Left renal cortex interstitium (tissue), 4 donors: ENCODE measurements around the gene DCLK3. TPM values are rescaled to one million over a fixed set of nuclear protein-coding genes. Genes with fewer than 3 reads are reported as not detected.

ENCODE experiments used
- DNase-seq, 4 donors: peaks; one replicate each; pipeline ENCODE4 v3.0.0-alpha.2; 2013; ENCODE audit warnings: low read depth in 4 of 4, low spot score in 2 of 4, missing footprints in 1 of 4
- polyA plus RNA-seq, 4 donors: library from polyadenylated mRNA; unstranded; fragments of 120-200 nt; gene quantifications; one replicate each; pipeline ENCODE4 v1.2.1, GENCODE V29; 2013; ENCODE audit not compliant: insufficient read length in 4 of 4

Gene DCLK3
- polyA plus RNA-seq, 4 donors = 0.79 to 1.3 (median 0.95) TPM

DNA sequence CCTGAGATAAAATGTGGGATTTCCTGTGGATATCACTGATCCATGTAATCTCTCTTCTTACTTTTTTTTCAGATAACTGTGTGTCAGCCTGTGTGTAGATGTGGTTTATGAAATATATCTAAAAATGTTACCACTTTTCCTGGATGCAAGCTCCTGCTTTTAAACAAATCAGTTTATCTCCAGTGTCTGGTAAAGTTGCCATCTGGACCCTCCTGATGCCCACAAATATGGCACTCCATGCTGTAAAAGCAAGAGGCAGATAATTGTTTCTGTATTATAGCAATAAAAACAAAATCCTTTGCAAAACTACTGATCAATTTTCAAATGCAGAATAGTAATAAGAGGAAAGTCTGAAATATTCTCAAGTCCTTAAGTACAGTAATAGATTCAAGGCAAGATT, 7.6 kb upstream of the DCLK3 start:
- DNase-seq = no peak

DNA sequence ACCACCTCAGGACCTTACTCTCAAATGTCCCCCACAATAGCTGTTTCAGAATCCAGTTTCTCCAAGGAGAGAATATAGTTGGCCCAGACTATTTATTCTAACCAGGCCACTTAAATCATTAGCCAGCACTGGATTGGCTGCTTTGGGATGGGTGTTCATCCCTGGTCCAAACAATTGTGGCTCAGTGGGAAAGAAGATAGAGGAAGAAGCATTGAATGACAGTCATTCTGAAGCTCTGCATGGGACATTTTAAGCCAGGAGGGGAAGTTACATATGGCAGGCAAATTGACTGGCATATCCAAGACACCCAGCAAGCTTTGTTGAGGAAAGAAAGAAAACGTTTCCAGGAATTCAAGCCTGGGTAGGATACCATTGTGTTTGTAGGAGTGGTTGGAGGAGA, 5.6 kb upstream of the DCLK3 start:
- DNase-seq = no peak

DNA sequence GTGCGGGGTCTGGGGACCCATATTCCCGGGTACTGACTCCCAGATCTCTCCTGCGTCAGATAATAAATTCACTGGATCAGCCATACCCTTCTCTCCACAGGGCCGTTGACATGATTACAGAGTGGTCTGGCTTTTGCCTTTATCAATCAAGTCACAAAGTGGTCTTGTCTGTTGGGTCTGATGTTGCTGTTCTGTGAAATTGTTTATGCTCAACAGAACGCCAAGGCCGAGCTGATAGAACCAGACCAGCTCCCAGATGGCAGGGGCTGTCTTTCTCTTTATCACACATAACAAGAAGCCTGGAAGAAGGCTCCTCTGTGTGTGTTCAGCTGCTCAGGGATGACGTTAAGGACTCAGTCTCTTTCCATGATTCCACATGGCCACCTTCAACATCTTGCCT, 751 bp upstream of the DCLK3 start:
- no peak for DNase-seq

DNA sequence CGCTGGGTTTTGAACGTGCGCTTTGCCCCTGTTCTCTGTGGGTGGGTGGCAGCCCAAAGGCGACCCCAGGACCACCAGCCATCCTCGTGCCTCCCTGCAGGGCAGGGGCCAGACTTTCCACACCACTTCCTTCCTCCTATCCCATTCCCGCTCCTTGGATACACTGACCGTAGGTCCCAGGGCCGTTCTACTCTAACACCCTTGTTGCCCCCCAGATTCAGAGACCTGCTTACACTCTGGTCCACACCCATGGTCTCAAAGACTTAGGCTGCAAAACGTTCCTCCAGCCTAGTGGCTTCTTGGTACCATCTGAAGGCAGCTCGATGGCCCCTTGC, 318 bp upstream of the DCLK3 start:
- DNase-seq = no peak

DNA sequence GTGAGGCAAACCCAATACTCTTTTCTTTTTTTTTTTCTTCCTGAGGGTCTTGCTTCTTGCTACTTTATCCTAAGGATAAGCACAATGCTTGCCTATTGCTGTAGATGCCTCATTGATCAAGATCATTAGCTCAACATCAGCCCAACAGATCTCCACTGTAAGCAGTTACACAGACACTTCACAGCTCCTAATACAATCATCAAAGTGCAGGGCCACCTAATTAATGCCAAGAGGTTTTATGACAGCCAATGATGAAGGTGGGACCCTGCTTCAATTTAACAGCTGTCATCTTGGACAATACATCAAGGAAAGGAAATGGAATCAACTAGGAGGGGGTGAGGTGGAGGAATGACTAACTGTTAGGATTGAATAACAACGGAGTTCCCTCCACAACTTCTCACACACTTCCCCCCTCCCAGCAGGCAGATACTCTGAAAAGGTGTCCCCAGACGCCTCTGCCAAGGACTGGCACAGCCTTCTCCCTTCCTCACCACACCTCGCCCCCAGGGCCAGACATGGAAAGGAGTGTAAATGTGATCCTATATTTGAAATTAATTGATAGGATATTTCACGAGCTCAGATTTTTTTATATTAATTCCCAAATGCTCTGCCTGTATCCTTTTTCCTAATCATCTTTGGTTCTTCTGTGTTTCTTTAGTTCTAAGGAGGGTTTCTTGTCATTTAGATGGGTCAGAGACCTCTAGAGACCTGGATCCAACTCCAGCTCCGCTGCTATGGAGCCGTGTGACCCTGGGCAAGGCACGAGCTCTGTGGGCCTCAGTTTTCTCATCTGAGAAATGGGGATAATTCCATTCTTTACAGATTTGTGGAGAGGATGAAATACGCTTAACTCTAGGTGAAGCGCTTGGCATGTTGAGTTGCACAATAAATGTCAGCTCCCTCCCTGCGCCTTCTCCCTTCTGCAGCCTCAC, 1.2 kb downstream of the DCLK3 start:
- no peak for DNase-seq

DNA sequence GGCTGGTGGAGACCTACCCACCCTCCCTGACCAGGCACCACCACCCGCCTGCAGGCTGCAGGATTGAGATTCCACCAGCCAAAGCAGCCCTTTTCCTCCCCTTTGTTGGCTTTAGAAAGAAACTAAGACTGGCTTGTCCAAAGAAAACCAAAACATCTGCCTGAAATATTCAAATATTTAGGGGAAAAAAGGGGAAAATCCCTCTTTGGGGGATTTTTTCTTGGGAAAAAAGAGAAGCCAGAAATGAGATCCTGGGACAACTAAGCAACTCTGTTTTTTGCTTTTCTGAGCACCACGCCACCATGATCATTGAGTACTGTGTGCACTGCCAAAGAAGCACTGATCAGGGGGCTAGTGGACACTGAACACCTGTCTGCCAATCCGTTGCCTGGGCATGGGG, 2.6 kb downstream of the DCLK3 start:
- no peak for DNase-seq

DNA sequence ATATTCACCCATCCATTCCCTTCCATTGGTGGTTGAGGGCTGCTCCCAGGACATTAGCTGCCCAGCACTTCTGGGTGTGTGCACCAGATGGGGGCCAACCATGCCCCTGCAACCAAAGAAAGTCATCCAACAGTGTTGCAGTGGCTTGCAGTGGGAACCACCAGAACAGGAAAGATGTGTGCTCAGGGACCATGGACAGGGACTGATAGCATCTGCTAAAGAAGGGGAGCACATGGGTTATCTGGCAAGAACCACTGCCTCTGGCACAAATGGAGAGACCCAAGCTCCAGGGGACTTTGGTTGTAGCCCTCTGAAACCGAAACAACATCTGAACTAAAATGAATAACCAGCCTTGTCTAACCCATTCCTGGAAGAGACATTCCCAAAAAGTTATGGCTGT, 8.1 kb downstream of the DCLK3 start:
- DNase-seq = no peak

DNA sequence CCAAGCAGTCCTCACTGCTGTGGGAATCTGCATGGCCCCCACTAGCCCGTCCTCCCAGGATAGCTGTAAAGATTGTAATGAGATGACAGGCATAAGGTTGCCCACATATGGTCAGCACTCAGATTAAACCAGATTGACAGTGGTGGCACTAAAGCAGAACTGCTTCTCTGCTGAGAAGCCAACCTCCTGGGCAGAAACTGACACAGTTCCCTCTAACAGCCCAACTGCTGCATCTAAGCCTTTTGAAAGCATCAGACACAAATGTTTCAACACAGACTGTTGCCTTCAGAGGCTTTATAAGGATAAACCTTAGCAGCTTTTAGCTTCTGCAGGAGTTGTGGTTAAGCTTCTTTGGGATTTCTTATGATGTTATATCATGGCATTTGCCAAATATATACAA, 13.0 kb downstream of the DCLK3 start:
- no peak for DNase-seq

DNA sequence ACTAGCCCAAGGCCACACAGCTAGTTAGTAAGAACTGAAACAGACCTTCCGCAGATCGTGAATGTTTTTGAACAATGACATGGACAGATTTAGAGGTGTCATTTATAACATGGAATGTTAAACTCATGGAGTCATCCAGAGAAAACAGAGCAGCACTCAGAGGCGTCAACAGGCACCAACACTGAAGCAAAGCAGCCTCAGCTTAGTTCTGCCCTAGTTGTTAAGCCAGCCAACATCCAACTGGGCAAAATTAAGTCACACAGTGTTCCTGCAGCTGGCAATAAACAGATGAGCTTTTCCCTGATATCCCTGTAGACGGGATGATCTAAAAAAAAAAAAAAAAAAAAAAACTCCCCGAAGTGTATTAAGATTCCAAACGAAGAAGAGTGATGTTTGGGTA, 13.6 kb downstream of the DCLK3 start:
- no peak for DNase-seq

DNA sequence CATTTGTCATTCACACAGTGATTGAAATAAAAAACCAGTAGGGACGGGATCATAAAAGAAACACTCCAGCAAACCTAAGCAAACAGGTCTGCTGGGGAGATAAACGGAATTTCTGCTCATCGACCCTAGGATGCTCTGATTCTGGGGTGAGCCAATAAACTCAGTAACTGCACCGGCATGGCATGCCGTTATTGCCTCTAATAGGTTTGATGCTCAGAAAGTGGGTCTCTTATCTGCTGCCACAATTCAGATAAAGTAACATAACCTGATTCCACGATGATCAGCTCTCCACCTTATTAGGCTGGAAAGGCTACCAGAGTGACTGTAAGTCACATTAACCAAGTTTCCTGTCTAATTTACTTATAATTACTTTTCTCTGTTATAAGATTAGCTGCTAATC, 19.6 kb downstream of the DCLK3 start:
- DNase-seq = no peak

DNA sequence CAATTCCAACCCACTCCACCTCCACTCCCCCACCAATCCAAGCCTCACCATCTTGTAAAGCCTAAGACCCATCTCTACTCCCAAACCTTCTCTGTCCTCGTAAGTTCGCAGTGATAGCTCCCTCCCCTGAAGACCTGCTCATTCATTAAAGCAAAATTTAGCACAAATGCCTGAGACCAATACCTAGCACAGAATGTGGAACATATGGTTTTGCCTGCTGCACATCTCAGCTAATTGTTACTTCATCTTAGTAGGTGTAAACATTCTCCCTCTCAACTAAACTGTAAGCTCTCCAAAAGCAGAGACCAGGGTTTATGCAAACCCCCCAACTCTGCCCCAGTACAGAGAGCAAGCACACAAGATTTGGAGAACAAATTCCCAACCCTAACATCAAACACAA, 20.5 kb downstream of the DCLK3 start:
- no peak for DNase-seq

DNA sequence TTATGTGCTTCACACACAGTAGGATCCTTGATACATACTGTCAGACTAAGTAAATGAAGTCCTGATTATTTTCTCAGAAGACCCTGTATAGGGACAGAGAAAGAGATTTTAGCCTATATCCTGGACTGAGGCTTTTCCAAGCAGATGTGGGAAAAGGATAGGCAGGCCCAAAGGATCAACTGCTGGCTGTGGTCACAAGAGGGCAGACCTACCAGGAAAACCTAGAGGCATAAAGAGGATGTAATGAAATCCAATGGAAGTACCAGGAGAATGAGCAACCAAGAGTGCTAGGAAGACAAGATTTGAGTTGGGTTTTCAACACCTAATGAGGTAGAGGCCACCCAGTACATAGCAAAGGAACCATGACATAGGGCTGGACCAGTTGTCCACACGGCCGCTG, 23.1 kb downstream of the DCLK3 start:
- DNase-seq = no peak

DNA sequence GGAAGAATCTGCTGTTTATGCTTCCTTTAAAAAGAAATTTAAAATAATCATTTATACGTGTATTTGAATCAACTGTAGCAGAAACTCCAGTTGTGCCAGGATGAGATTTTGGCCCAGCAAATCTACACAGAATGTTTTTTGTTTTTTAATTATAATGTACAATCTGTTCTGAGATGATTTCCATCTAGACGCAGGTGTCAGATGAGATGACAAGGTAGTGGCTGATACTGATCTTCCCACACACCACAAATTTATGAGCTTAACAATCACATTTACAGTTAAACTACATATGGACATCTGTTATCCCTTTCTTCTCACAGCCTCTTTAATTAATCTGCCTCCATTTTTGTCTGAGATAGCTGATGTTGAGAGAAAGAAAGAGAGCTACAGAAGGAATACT, 23.6 kb downstream of the DCLK3 start:
- no peak for DNase-seq

DNA sequence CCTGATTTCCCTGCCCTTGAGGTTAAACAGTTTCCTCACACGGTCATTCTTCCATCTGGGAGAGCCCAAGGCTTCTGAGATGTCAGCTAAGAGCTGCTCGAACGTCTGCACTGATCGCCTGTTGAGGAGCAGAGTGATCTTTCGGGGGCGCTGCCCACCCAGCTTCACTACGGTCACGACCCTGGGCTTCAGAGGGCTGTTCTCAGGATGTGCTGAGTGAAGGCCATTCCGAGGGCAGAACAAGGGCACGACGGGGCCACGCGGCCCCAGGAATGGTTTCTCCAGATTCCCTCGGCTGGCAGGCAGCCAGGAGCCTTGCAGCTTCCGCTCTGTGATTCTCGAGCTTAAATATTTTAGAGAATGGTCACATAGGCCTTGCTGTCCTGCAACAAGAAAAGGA, 25.7 kb downstream of the DCLK3 start:
- no peak for DNase-seq

DNA sequence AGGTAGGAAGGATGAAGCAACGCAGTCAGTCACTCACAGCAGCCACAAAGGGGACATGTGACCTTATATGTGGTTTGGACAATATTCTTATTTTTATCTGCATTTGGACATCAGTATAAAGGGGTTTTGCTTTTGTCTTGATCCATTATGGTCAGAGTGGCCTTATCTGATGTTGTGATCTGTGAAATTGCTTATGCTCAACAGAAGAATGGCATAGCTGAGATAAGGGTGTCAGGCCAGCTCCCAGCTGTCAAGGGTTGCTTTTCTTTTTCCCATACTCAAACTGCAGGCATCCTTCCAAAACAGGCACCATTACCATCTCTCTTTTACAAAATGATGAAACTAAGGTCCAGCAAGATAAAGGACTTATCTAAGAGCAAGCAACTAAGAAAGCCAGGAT, 28.1 kb downstream of the DCLK3 start:
- no peak for DNase-seq

DNA sequence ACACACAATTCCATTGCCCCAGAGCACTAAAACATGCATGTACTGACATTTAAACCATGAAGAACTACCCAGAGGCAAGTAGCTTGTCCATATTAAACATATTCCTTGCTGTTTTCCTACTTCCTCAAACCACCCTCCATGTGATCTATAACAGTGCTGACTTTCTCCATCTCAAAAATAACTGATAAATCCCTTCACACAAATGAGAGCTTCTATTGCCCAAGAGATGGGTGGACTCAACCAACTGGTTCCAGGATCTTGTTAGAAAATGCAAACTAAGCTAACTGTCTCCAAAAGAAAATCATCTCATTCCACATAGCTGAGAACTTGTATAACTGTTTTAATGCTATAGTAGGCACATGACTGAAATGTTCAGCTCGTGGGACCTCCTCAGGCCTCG, 29.6 kb downstream of the DCLK3 start:
- no peak for DNase-seq

DNA sequence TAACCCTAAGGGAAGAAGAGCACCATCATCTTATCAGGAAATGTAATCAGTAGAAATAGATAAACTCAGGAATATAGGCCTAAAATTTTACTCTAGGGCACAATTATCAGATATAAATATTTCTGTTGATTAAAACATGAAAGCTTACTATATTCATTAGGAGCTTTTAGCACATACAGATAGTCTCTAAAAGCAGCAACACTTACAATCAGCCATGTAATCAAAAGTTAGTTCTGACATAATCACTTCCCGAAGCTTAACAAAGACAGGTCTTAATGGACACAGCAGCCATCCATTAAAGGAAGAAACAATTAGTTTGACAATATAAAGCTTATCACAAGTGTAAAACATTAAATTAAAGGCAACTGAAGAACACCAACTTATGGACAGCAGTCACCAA, 30.6 kb downstream of the DCLK3 start:
- DNase-seq = no peak

DNA sequence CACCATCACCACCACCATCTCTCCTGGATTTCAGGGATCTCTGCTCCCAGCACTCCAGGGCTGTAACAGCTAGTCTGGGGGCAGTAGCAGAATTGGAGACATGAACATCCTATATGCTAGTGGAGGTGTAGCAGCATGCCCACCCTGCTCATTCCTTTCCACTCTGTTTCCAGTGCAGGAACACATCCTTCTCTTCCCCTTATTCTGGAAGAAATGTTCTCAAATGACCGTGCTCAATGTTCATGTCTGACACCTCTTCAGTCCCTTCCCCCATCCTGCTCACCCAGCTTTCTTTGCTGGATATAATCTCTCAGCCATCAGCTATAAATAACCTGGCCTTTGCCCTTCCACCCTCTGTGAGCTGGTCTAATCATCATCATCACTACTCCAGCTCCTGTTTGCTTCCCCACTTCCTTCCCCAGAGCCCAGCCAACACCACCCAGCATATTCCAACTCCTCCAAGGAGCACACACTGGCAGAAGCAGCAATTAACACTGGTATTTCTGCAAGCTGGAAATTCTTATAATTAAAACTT, 31.1 kb downstream of the DCLK3 start:
- DNase-seq = no peak

DNA sequence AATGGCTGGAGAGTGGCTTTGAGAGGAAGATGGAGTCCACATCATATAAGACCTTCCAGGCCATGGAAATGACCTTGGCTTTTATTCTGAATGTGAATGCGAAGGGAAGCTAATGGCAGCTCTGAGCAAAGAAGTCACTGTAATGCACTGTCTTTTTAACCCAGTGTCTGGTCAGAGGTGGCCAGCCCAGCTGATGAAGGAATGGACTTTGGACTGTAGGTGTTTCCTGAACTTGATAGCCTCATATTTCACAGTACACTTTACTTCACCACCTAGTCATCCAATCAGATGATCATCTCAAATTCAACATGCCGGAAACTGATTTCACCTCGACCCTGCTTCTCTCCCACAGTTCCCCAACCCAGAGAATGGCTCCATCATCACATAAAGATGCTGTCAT, 33.4 kb downstream of the DCLK3 start:
- no peak for DNase-seq

DNA sequence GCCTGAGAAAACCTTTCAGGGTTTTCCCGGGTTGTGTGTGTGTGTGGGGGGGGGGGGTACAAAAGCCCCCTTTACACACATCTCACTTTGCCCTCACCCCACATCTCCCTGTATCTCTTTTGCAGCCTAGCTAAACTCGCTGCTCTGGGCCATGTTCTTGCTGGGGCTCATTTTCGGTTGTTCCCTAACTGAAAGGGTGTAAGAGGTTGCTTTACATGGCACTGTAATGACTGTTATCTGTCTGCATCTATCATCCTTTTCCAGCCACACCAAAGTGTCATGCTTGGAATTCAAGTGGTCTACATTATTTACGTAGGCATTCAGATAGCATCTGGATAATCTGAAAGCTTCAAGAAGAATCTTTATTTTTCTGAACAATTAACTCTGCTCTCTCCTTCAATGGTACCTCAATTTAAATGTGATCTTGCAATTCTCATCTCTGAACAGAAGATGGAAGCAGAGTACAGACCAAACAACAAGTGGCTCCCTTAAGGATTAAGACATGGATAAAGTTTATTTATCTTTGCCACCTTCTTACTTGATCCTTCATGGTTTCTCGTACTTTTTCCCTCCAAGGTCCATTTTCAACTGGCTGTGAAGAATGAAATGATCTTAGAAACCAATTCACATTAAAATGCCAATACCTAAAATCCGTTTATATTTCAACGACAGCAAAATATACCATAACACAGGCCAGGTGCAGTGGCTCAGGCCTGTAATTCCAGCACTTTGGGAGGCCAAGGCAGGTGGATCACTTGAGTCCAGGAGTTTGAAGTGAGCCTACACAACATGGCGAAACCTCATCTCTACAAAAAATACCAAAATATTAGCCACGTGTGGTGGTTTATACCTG, 34.9 kb downstream of the DCLK3 start:
- DNase-seq = peak; percentile 7 to 33 (median 22)

DNA sequence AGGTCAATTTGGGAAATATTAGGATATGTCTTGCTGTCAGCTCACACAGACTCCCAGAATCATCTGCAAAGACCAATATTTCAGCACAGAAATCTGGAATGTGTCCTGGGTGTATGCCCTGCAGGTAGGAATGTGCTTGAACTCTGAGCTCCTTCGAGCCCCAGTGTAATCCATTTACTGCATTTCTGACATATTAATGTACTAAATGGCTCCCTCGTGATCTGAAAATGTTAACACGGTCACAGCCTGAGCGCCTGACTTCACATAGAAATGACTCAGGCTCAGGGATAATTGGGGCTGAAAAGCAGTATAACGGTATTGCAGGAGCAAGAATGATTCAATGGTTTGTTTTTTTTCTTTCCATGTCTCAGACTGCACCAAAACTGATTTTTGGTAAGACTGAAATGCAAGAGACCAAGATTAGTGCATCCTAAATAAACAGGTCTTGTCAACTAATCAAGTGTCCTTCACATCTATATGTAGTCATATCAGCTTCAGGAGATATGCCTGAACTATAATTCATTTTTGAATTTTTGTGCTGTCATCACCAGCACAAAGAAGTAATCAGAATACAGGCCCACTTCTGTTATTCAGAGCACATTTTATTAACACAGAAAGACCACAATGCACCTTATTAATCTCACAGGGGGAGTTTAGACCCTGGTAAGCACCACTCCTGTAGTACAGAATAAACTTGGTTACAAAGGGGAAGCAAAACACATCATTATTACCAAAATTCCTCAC, 49.8 kb downstream of the DCLK3 start:
- DNase-seq = no peak
